HG02884 (cell line): ENCODE measurements around the gene DIPK1B.

Experiments used
- ATAC-seq: cut with Tn5 transposase; IDR thresholded peaks from one replicate; pipeline ENCODE4 v1.9.1; 2021; ENCODE audit warnings: mild to moderate bottlenecking, moderate library complexity; ENCODE audit not compliant: unreplicated experiment

The DIPK1B gene

GRCh38 chr9:136673088-136673974, 39.0 kb upstream of the DIPK1B start:
- ATAC-seq = no peak

DNA sequence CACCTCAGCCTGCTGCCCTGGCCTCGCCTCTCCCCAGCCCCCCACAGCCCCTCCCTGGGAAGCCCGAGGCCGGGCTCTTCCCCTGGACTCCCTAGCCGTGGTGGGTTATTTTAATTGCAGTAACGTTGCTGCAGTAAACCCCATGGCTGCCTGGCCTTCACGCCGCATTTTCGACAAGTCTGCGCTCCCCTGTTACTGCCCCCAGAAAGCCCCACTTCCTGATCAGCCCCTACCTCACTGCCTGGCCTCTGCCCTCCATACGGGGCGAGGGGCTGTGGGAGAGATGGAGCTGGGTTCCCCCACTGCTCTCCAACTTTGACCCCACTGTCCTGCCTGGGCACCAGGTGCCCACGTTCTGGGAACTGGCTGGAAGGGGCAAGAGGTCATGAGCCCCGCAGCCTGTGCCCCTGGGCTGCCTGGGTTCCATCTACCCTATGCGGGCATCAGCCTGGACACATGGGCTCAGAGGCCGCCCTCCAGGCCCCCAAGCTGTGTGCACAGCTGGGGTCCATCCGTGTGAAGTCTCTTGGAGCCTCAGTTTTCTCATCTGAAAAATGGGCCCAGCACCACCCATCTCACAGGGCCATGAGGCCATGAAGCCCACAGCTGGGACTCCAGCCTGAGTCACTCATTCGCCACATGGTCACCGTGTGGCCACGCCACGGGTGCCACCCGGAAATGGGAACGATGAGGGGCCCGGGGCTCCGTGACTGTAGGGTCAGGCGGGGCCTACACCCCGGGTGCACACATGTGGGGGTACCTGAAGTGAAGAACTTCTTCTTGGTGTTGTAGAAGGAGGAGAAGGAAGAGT, 38.2 kb upstream of the DIPK1B start:
- ATAC-seq = no peak

DNA sequence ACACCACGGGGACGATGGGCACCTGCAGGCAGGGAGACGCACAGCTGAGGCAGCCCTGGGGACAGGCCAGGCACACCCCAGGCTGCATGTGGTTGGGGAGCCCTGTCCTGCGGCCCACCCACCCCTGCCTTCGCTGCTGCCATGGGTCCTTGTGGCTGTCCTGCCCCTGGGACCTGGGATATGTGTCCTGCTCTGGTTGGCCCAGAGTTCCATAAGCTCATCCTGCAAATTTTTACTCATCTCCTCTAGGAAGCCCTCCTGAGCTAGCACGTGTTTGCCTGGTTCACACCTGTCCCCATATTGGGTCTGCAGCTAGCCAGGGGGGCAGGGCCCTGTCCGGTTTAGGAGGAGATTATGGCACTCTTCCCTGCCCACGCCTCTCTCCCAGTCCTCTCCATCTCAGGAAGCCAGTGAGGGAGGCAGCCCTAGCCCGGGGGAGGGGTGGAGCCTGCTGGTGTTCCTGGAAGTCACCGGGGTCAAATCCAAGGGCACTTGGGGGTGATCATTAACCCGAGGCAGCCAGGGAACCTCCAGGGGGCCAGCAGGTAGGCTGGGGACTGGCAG, 37.5 kb upstream of the DIPK1B start:
- no peak for ATAC-seq

- no peak for ATAC-seq
Measured at GRCh38 chr9:136675477-136676296, 36.7 kb upstream of the DIPK1B start.

DNA sequence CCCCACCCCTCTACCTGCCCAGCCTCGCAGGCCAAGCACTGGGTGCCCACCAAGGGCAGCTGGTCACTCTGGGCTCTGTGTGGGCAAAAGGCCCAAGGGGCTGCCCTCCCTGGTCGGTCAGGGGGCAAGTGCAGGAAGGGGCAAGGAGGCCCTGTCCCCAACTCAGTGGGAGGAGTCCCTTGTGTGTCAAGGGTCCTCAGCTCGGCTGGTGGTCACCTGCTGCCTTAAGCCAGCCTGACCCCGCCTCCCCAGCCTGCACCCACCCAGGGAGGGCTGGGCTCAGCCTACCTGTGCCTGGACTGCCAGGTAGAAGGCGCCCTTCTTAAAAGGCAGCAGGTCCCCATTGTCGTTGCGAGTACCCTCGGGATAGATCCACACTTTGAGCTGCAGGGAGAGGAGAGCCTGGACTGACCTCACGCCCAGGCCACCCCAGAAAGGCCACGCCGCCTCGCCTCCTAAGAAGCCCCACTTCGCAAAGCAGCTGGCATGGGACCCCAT, 36.0 kb upstream of the DIPK1B start:
- ATAC-seq = no peak

DNA sequence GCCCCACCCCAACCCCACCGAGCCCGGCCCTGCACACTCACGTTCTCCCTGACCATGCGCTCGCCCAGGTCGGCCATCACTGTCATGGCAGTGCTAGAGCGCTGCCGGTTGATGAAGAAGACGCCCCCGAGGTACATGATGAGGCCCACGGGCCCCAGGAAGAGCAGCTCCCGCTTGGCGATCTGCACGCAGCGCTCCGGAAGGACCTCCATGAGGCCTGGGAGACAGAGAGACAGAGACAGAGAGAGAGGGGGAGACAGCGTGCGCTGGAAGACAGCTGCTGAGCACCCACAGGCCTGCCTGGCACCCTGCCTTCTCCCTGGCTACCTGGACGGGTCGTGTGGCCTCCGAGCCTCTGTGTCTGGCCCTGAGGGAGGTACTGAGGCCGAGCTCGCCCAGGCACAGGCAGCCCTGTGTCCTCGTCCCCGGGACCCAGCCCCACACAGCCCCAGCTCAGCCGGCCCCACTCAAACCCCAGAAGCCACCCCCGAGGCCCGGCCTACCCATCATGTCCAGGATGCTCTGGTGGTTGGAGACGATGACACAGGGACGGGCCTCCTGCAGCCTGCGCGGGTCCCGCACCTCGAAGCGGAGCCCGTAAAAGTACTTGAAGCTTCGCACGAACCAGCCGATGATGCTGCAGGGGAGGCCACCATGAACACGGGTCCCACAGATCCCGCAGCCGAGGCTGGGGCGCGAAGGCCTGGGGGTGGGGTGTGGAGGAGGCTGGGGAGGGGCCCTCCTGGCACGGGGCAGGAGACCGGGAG, 35.3 kb upstream of the DIPK1B start:
- no peak for ATAC-seq

GRCh38 chr9:136678034-136678433, 34.3 kb upstream of the DIPK1B start:
- no peak for ATAC-seq

DNA sequence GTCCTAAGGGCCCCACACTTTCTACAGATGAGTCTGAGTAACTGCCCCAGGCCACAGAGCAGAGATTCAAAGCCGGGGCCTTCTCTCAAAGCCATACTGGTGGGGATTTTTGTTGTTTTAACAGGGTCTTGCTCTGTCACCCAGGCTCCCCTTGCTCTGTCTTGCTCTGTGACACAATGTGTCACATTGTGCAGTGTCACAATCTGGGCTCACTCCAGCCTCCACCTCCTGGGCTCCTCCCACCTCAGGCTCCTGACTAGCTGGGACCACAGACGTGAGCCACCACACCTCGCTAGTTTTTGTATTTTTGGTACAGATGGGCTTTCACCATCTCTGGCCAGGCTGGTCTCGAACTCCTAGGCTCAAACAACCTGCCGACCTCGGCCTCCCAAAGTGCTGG, 33.7 kb upstream of the DIPK1B start:
- no peak for ATAC-seq

GRCh38 chr9:136679431-136679941, 32.9 kb upstream of the DIPK1B start:
- ATAC-seq = no peak

DNA sequence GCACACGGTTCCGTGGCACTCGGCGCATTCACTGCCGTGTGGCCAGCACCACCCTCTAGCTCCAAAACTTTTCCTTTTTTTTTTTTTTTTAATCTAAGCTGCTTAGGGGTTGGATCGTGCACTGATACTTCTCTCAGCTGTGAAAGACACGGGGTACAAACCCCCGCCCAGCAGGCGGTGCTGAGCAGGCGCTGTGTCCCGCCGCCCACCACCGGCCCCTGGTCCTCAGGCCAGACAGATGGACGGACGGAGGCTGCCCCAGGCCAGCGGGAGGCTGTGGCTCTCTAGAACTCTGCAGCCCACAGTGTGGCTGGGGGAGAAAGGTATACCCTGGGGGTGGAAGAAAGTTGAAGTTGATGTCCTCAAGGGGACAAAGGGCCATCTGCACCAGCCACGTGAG, 31.3 kb upstream of the DIPK1B start:
- no peak for ATAC-seq

DNA sequence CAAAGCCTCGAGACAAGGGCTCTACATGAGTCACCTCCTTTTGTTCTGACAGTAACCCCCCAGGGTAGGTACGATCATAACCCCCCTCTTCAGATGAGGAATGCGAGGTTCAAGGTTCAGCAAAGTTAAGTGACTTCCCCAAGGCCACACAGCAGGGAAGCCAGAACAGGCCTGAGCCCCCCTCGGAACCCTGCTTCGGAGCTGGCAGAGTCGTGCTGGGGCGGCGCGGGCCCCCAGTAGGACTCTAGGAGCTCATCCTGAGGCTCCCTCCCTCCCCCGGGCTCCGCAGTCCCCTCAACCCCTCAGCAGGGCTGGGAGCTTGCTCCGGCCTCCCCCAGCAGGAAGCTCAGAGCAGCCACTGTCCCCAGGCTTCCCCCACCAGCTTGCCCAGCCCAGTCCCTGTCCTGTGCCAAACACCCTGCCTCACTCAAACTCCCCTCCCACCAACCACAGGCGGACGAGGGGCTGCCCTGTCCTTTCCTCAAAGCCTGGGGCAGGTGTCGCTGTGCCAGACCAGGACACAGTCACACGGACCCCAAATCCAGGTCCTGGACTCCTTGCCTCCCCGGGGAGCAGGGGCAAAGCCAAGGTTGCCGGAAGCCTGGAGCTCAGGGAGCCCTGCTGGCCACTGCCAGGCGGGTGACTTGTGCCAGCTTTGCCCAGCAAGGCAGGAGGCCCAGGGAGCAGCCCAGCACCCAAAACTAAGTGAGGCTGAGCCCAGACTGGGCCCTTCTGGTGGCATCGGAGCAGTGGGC, 30.2 kb upstream of the DIPK1B start:
- ATAC-seq = no peak

GRCh38 chr9:136682710-136683109, 29.7 kb upstream of the DIPK1B start:
- ATAC-seq = no peak

GRCh38 chr9:136683173-136683745, 29.1 kb upstream of the DIPK1B start:
- ATAC-seq = no peak

DNA sequence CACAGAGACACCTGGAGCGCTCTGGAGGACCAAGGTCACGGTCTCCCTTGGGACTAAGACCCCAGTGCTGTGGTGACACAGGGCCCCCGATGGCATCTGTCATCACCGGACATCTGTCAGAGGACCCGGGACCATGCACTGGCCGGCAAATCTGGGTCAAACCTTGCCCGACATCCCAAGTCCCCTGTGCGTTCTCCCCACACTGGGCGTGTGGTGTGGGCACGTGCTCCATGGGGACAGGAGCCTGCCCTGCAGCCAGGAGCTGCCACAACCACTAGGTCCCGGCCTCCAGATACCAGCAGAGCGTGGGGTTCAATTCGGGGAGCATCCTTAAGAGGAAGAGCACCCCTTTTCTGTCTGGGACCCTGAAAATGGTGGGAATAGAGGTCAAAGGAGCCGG, 28.6 kb upstream of the DIPK1B start:
- ATAC-seq = no peak

DNA sequence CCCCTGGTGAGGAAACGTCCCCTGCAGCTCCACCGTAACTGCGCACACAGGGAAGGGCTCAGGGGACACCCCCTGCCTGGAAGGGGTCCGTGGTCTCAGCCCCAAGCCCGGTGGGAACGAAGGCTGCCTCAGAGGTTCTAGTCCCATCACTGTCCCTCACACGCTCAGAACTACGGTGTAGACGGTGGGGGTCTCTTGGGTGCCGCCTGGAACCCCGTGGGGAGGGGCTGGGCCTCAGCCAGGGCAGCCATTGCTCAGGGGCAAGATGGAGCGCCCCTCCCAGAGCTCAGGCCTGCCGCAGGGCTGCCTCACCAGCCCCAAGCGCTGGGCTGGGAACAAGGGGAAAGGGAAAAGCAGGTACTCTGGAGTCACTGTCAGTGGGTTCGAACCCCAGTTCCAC, 28.0 kb upstream of the DIPK1B start:
- no peak for ATAC-seq

DNA sequence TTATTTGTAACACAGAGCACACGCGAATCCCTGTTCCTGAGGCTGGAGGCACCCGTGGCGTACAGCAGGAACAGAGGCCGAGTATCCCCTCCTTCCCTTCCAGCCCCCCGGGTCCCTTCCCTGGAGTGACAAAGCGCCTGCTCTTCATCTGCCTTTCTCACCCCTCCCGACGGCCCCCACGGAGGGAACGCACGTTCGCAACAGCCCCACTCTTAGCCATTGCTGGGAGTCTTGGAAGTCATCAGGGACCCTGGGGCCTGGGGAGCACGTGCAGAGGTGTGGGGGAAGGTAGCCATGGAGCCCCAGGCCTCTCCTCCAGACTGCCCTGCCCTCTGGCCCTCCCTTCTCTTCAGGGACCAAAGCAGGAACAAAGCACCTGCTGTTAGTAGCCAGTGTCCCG, 27.6 kb upstream of the DIPK1B start:
- no peak for ATAC-seq

DNA sequence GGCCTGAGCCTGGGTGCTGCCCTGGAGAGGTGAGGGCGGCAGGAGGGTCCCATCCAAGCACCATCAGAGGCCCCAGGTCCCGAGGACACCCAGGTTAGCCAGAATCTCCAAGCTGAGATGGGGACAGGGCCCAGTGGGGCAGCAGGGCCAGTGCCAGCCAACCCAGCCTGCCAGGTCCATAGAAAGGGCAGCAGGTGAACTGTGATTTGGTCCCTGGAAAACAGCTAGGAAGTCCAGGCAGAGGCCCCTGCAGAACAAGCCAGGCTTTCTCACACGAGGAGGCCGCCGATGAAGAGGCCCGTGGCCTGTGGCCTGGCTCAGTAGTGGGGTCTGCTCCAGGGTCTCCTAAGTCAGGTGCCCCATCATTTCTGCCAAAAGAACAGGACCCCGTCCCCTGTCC, 27.2 kb upstream of the DIPK1B start:
- ATAC-seq = no peak

GRCh38 chr9:136685790-136686533, 26.4 kb upstream of the DIPK1B start:
- no peak for ATAC-seq
